NCI-H2196 (cell line): ENCODE results near the gene CPEB4.

Experiments used
- DNase-seq: peaks from one replicate; lab custom pipeline; 2025; ENCODE audit not compliant: unreplicated experiment; lab: John Stamatoyannopoulos, UW

The CPEB4 gene

DNA sequence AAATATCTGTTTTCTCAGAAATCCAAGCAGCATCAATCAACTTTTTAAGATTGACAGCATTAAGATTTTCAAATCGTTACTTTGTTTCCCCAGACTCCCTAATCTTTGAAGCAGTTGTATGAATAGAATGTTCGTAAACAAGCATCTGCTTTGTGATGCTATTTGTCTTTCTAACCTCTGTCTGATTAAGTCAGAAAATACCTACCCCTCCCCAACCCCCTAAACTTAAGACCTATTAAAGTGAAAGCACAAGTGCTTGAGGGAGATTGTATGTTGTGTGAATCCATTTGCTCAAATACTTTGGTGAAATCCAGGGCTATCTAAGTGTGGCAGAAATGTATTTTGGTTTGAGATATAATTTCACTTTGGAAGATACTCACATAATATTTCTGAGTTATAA lies 53.0 kb downstream of the CPEB4 start:
- DNase-seq, result no peak

DNA sequence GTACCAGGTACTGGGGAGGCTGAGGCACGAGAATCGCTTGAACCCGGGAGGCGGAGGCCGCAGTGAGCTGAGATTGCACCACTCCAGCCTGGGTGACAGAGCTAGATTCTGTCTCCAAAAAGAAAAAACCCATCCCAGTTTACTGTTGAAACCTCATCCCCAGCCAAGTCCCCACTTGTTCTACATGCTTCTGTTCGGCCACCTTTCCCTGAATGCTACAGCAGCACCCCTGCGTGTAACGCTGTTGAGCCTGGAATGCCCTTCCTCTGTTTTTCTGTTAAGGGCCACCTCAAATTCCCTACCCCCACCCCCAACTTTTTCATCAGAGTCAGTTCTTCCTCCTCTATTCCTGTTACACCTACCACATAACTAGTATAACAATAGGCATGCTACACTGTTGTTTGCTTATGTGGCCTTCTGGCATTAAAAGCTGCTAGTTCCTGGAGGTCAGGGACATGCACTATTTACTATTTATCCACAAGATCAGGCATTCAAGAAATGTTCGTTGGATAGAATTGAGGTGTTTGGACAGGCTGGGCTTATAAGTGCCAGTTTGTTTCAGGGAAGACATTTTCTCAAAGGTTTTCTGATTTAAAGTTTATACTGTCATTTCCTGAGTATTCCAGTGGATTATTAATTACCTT lies 53.7 kb downstream of the CPEB4 start:
- DNase-seq, result no peak

DNA sequence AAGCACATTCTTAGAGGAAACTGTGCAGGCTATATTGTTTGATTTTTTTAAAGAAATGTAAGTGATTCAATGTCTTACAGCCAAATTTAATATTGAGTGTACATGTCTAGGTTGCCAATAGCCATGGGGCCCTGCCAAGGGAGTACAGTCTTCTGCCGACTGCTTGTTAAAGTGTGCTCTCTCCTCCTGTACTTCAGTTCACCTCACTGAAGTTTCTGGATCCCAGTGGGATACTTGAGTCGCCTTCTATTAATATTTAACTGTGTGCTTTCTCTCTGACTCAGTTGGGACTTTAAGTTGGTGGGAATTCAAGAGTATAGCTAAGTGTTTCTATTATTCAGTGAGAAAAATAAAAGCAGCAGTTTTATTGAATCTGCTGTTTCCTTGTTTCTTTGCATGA lies 56.4 kb downstream of the CPEB4 start:
- DNase-seq, result no peak

- DNase-seq, result no peak
These were observed 57.0 kb downstream of the CPEB4 start for GRCh38 chr5:173945160-173945559.

GRCh38 chr5:173946323-173946722 lies 58.2 kb downstream of the CPEB4 start:
- DNase-seq, result no peak

DNA sequence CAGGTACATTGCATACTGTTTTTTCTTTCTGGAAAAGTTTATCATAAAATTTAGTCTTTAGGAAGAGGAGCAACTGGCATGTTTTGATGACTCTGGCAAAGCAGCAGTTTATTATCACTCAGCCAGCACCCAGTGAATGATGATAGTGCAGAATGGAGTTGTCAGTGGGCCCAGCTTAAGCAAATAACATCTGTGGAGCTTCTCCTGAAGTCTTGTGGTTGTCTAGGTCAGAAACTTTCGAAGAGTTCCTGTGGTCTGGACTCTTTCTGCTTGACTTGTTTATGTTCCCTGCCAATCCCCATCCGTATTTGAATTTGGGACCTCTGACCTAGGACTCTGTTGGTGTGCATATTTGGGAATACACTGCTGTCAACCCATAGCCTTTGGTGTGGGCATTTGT lies 62.7 kb downstream of the CPEB4 start:
- no peak for DNase-seq

GRCh38 chr5:173953528-173954090 lies 65.5 kb downstream of the CPEB4 start:
- DNase-seq, result no peak

DNA sequence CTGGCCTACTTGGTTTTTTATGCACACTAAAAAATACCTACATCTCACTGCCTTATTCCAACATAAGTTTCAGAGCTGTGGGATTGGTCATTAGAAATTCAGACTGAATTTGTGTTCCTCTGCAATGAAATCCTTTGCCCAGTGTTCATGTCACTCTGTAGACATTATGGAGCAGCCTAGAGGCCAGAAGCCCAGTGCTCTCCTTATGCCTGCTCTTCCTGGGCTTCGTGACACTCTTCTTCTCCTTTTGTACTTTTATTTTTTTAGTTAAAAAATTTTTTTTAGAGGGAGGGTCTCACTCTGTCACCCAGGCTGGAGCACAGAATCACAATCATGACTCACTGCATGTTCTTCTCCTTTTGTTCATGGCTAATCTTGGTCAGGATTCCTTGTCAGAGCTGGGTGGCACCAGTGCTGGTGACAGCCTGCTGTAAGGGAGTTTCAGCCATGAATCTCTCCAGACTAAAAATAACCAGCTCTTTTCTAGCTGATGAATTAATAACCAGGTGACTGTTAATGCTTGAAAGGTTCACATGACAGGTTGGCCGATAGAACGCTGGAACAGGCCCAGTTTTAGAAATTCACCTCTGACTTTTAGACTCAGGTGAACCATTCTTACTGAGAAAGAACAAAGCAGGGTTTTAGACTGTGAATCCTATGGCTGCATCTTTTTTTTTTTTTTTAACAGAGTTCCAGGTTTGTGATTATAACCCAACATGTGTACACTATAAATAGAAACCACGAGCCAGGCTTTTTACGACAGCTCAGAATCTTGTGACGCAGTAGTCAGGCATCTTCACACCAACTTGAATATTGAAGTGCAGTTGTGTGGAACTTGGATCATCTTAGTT lies 66.7 kb downstream of the CPEB4 start:
- no peak for DNase-seq

GRCh38 chr5:173960986-173961385 lies 72.8 kb downstream of the CPEB4 start:
- no peak for DNase-seq

DNA sequence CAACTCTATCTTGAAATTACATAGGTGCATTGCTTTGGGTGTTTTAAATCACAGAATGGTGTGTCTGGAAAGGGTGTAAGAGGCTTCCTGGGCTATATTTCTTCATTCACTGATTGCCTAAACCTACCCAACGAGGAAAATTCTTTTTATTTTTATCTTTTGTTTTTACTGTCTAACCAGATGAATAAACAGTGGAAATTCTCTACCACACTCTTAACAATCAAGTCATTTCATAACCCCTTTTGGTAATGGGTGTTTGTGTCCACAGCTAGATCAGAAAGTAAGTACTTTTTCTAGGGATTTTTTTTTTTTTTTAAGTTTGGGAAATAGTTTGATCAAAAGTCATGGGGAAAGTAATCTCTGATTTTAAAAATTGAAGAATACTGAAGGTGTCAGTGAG lies 73.3 kb downstream of the CPEB4 start:
- DNase-seq, result no peak

DNA sequence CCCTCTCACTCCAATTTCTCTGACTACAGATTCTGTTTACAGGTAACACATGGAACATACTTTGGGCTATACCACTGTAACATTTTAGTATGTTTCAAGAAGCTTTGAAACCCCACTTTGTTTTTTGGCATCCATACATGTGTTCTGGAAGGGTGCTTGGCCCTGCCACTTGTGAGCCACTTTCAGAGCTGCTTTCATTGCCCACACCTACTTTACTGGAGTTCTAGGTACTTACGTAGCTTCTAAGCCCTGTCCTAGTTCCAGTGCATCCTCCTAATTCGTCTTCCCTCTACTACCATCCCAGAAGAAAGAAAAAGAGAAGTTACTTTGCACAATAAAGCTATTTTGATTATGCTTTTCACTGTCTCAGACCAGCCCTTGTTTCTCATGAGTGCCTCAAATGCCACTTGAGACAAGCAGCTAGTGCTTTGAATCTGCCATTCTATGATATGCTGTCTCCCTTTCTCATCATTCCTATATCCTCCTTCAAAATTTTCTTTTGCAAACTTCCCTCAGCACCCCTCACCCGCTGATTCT lies 74.4 kb downstream of the CPEB4 start:
- DNase-seq, result no peak

DNA sequence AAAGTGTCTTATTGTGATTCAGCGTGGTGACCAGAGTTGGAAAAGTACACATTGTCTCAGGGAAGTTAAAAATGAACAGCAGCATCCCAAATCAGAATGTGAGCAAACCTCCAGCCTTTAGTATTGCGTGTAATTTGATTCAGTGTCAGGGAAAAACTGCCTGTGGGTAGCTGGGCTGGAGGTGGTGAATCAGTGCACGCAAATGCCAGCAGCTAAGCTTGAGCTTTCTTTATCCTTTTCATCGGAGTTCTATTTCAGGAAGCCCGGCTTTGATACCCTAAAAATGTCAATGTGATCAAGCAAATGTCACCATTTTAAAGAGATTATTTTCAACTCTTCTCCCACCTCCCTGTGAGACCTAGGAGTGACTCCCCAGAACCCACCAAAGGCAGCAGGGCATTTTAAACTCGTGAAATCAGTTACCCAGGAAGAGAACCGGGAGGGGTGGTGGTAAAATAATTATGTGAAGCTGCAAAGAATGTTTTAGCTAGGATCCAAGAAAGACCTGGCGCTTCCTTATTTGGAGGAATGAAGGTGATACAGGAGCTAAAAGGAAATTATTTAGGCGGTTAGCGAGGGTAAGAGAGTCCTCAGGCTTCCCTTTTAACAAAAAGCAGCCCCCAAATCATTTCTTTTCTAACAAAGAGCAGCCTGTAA lies 75.2 kb downstream of the CPEB4 start:
- DNase-seq, result no peak

- DNase-seq, result peak; percentile 72
These were observed 75.8 kb downstream of the CPEB4 start for GRCh38 chr5:173963867-173964441.

DNA sequence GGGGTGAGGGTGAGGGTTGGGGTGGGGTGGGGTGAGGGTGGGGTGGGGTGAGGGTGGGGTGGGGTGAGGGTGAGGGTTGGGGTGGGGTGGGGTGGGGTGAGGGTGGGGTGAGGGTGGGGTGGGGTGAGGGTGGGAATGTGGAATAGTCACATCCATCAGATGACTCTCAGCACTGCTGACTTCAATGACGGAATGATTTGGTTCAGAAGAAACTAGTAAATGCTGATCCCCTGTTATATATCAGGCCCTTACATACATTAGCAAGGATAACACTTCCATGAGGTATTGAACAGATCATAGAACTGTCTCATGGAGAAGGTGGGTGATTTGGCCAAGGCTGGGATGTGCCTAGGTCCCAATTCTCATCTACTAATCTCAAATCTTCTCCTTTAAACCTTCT lies 76.4 kb downstream of the CPEB4 start:
- no peak for DNase-seq

DNA sequence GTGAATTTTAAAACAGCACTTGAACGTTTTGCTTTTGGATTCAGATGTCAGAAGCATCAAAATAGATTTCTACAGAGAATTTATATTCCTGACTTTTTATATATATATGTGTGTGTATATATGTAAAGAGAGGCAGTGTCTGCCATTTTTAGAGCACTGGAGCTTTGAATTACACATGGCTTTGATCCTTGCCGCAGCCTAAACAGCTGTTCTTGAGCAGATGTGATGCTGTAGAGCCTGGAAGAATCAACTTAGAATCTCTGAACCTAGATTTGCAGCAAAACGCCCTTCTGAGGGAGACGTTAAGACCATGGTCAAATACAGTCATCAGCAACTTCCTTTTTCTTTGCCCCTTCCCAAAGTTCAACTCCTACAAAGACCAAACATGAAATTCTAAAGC lies 79.1 kb downstream of the CPEB4 start:
- no peak for DNase-seq

DNA sequence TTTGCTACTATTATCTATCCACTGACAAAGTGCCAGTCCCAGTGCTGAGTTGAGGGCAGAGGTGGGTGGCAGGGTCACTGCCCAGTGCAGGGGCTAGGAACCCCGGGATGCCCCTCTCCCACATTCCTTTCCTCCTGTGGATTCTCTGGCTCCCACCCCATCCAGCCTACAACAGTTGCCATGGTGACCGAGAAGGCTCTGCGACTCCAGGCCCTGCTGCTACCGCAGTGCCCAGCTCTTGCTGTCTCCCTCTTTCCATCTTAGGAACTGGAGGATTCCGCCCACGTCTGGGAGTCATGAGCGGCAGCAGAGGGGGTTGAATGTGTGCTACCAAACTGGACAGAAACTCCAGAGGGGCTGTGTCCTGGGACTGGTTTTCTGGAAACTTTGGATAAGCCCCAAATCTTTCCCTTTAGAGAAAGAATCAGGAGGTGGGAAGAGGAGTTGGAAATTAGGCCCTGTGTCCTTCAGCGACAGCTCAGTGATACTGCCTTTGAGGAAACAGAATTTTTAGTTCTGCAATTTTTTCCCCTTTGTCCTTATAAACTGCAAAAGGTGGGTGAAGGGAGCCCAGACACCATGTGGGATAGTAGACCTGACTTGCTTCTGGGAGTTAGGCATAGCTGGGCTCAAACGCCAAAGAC lies 80.1 kb downstream of the CPEB4 start:
- no peak for DNase-seq

- DNase-seq, result no peak
These were observed 81.3 kb downstream of the CPEB4 start for GRCh38 chr5:173969167-173970049.

DNA sequence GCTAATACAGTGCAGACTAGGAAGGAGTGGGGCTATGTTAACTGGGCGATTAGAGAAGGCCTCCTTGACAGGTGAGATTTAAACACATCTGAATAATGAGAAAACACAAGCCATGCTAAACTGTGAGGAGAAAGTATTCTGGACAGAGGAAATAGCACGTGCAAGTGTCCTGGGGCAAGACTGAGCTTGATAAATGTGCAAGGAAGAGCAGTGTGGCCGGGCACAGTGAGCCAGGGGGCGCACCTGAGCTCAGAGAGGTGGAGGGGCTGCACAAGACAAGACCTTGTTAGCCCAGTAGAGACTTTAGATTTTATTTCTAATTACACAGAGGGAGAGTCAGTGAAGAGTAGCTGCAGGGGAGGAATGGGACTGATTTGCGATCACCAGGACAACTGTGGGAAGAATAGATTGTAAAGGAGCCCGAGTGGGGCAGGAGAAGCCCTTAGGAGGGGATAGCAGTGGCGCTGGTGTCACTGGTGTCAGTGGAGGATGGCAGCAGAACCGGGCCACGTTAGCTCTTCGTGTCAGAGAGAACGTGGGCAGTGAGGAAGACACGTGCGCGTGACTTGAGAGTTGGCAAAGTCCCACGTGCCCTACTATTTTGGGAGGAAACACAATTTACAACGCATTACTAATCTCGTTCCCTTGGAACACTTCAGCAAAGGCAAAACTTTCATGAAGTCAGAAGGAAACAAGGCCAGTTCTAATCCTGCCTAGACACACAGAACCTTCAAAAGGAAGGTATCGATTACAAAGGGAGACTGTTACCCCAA lies 82.9 kb downstream of the CPEB4 start:
- no peak for DNase-seq
